H1 (cell line): ENCODE data around the gene CAV1. TPM values are rescaled to one million over a fixed set of nuclear protein-coding genes. Genes with fewer than 3 reads are reported as not detected.

Source experiments
- CTCF ChIA-PET: fragments of 300-600 bp; sonication (Branson Sonifier 250); formaldehyde crosslinking; loops from one replicate; lab custom pipeline; 2021; ENCODE audit not compliant: partially characterized antibody; lab: Charles Lee
- POLR2A ChIA-PET: fragments of 300-600 bp; sonication (Branson Sonifier 250); formaldehyde crosslinking; loops from one replicate; lab custom pipeline; 2021; ENCODE audit warnings: inconsistent platforms; ENCODE audit not compliant: partially characterized antibody; lab: Charles Lee
- DNase-seq, 2 experiments: peaks; one replicate each; pipeline versions ENCODE4 v3.0.0 to v3.0.0-alpha.2; 2010 to 2022; ENCODE audit warnings: low spot score in 2 of 2, low read depth in 1 of 2, mixed read lengths in 1 of 2
- FAIRE-seq: peaks from 2 replicates; lab custom pipeline; 2011; peaks lifted over from hg19 to GRCh38; lab: Jason Lieb, UNC
- H2AFZ ChIP-seq: 2 replicates; pipeline ENCODE4 v1.8.1; 2012; ENCODE audit warnings: low read length, inconsistent platforms
- H2AK5ac ChIP-seq: 2 replicates; pipeline ENCODE4 v1.6.1; 2013; ENCODE audit warnings: low read depth, low read length
- H2BK120ac ChIP-seq: replicated peaks from 2 replicates; pipeline ENCODE3; 2013; ENCODE audit warnings: low read depth, low read length, inconsistent platforms
- H2BK12ac ChIP-seq: 2 replicates; pipeline ENCODE4 v1.6.1; 2013; ENCODE audit warnings: low read depth, low read length
- H2BK15ac ChIP-seq: 2 replicates; pipeline ENCODE4 v1.6.1; 2013; ENCODE audit warnings: low read length
- H2BK20ac ChIP-seq: 2 replicates; pipeline ENCODE4 v1.6.1; 2013; ENCODE audit warnings: low read length
- H2BK5ac ChIP-seq: 2 replicates; pipeline ENCODE4 v1.6.1; 2013; ENCODE audit warnings: low read depth, low read length
- H3K14ac ChIP-seq: 2 replicates; pipeline ENCODE4 v1.6.1; 2013; ENCODE audit warnings: inconsistent platforms; ENCODE audit not compliant: insufficient read length
- H3K18ac ChIP-seq: 2 replicates; pipeline ENCODE4 v1.6.1; 2013; ENCODE audit warnings: low read length; ENCODE audit errors: extremely low read depth
- H3K23ac ChIP-seq: 2 replicates; pipeline ENCODE4 v1.6.1; 2013; ENCODE audit warnings: inconsistent platforms; ENCODE audit not compliant: insufficient read length
- H3K23me2 ChIP-seq: 2 replicates; pipeline ENCODE4 v1.6.1; 2013; ENCODE audit warnings: low read depth, low read length
- H3K27ac ChIP-seq: 2 replicates; pipeline ENCODE4 v1.6.1; 2011; ENCODE audit warnings: low read depth, low read length, inconsistent platforms
- H3K27me3 ChIP-seq, 4 experiments: replicated peaks in 1 of 4; 1 replicate in 1 of 4; 2 replicates in 3 of 4; pipeline versions ENCODE4 v1.6.1 to v1.8.1; 2011 to 2013; ENCODE audit warnings: low read length in 3 of 4, mild to moderate bottlenecking in 3 of 4, inconsistent platforms in 2 of 4, mixed read lengths in 2 of 4, moderate library complexity in 1 of 4; ENCODE audit not compliant: control insufficient read depth in 3 of 4, insufficient read depth in 3 of 4; ENCODE audit errors: extremely low read depth in 1 of 4
- H3K36me3 ChIP-seq, 4 experiments: 2 replicates each; pipeline versions ENCODE4 v1.6.1 to v1.8.1; 2011 to 2013; ENCODE audit warnings: mild to moderate bottlenecking in 4 of 4, low read length in 3 of 4, moderate library complexity in 2 of 4, control low read depth in 1 of 4, inconsistent platforms in 1 of 4; ENCODE audit not compliant: insufficient read depth in 4 of 4, control insufficient read depth in 2 of 4
- H3K4ac ChIP-seq: replicated peaks from 2 replicates; pipeline ENCODE3; 2013; ENCODE audit warnings: low read length, low read depth, mixed read lengths, inconsistent platforms; ENCODE audit not compliant: insufficient read length
- H3K4me1 ChIP-seq, 4 experiments: replicated peaks in 1 of 4; 1 replicate in 1 of 4; 2 replicates in 3 of 4; pipeline versions ENCODE4 v1.6.1 to v1.8.1; 2011 to 2013; ENCODE audit warnings: low read length in 3 of 4, inconsistent platforms in 2 of 4, mixed read lengths in 1 of 4; ENCODE audit not compliant: insufficient read depth in 4 of 4, control insufficient read depth in 3 of 4
- H3K4me2 ChIP-seq, 2 experiments: 2 replicates each; pipeline versions ENCODE4 v1.6.1 to v1.8.1; 2011 to 2013; ENCODE audit warnings: low read depth in 2 of 2, low read length in 2 of 2, control low read depth in 1 of 2, inconsistent platforms in 1 of 2, mild to moderate bottlenecking in 1 of 2; ENCODE audit not compliant: insufficient read depth in 1 of 2
- H3K4me3 ChIP-seq, 4 experiments: fragments of 200-600, 300-600 bp in 1 of 4; sonication (generic), shearing (Covaris generic), sonication (Bioruptor Twin) in 1 of 4; 2 replicates each; pipeline versions ENCODE4 v1.5.1 to v1.8.1; 2011 to 2016; ENCODE audit warnings: low read length in 4 of 4, low read depth in 3 of 4, control low read depth in 2 of 4, inconsistent platforms in 2 of 4, mild to moderate bottlenecking in 2 of 4, mixed read lengths in 1 of 4, moderate library complexity in 1 of 4; ENCODE audit not compliant: insufficient read depth in 2 of 4; ENCODE audit errors: extremely low read depth in 1 of 4
- H3K56ac ChIP-seq: replicated peaks from 2 replicates; pipeline ENCODE3; 2013; ENCODE audit warnings: low read depth, mild to moderate bottlenecking, mixed read lengths, low read length, inconsistent platforms; ENCODE audit not compliant: insufficient read length
- H3K79me1 ChIP-seq: 2 replicates; pipeline ENCODE4 v1.6.1; 2013; ENCODE audit warnings: low read depth, low read length, control low read depth
- H3K79me2 ChIP-seq, 2 experiments: 2 replicates each; pipeline versions ENCODE4 v1.6.1 to v1.8.1; 2012 to 2013; ENCODE audit warnings: low read length in 2 of 2, mild to moderate bottlenecking in 2 of 2, inconsistent platforms in 1 of 2; ENCODE audit not compliant: insufficient read depth in 2 of 2, control insufficient read depth in 1 of 2
- H3K9ac ChIP-seq, 4 experiments: replicated peaks in 1 of 4; 1 replicate in 1 of 4; 2 replicates in 3 of 4; pipeline versions ENCODE4 v1.6.1 to v1.8.1; 2011 to 2013; ENCODE audit warnings: low read depth in 3 of 4, low read length in 3 of 4, control low read depth in 2 of 4, mild to moderate bottlenecking in 2 of 4, moderate library complexity in 2 of 4, inconsistent platforms in 1 of 4; ENCODE audit errors: extremely low read depth in 1 of 4
- H3K9me3 ChIP-seq, 2 experiments: 2 replicates each; pipeline versions ENCODE4 v1.6.1 to v1.8.1; 2012 to 2013; ENCODE audit warnings: mild to moderate bottlenecking in 2 of 2, moderate library complexity in 2 of 2, control low read depth in 1 of 2, inconsistent platforms in 1 of 2, low read depth in 1 of 2, low read length in 1 of 2, mixed read lengths in 1 of 2; ENCODE audit not compliant: insufficient read depth in 2 of 2
- H4K20me1 ChIP-seq, 2 experiments: replicated peaks in 1 of 2; 2 replicates each; pipeline versions ENCODE3 to v1.8.1; 2011 to 2013; ENCODE audit warnings: inconsistent platforms in 2 of 2, low read length in 2 of 2, mild to moderate bottlenecking in 1 of 2; ENCODE audit not compliant: insufficient read depth in 2 of 2, control insufficient read depth in 1 of 2
- H4K5ac ChIP-seq: 2 replicates; pipeline ENCODE4 v1.6.1; 2013; ENCODE audit warnings: low read length, low read depth, mixed read lengths, inconsistent platforms; ENCODE audit not compliant: insufficient read length
- H4K8ac ChIP-seq: 2 replicates; pipeline ENCODE4 v1.8.0; 2013; ENCODE audit warnings: mild to moderate bottlenecking, moderate library complexity, low read length, inconsistent platforms; ENCODE audit not compliant: insufficient read depth; ENCODE audit errors: extremely low read depth
- H4K91ac ChIP-seq: replicated peaks from 2 replicates; pipeline ENCODE3; 2013; ENCODE audit warnings: low read length, mixed read lengths, inconsistent platforms; ENCODE audit not compliant: insufficient read length
- BACH1 ChIP-seq: IDR thresholded peaks from 2 replicates; pipeline ENCODE4 v1.6.1; 2012; ENCODE audit warnings: low read length, improper control_type of control experiment
- CBX5 ChIP-seq: fragments of 300-800, 300-1000 bp; sonication (generic); IDR thresholded peaks from 2 replicates; pipeline ENCODE4 v1.7.1; 2016; ENCODE audit warnings: antibody characterized with exemption, low read length, low read depth
- CHD2 ChIP-seq: IDR thresholded peaks from 2 replicates; pipeline ENCODE4 v1.6.1; 2012; ENCODE audit warnings: low read length, improper control_type of control experiment
- CTBP2 ChIP-seq: IDR thresholded peaks from 2 replicates; pipeline ENCODE4 v1.7.0; 2011; ENCODE audit warnings: borderline replicate concordance, mild to moderate bottlenecking, moderate library complexity, mixed read lengths, low read length; ENCODE audit not compliant: insufficient read depth, insufficient read length
- FOSL1 ChIP-seq: IDR thresholded peaks from 2 replicates; pipeline ENCODE4 v1.6.1; 2011; ENCODE audit warnings: mild to moderate bottlenecking, low read depth, low read length, moderate library complexity; ENCODE audit not compliant: insufficient read depth
- GABPA ChIP-seq: IDR thresholded peaks from 2 replicates; pipeline ENCODE4 v1.6.1; 2011; ENCODE audit warnings: mild to moderate bottlenecking, low read length, moderate library complexity, borderline replicate concordance; ENCODE audit not compliant: insufficient read depth
- JUN ChIP-seq: IDR thresholded peaks from 2 replicates; pipeline ENCODE4 v1.6.1; 2011; ENCODE audit warnings: low read depth, mild to moderate bottlenecking, improper control_type of control experiment, low read length
- JUND ChIP-seq: IDR thresholded peaks from 2 replicates; pipeline ENCODE4 v1.6.1; 2011; ENCODE audit warnings: mild to moderate bottlenecking, improper control_type of control experiment, low read length
- PHF8 ChIP-seq: fragments of 200-600 bp; sonication (generic); conservative IDR thresholded peaks from 2 replicates; pipeline ENCODE4 v1.7.1; 2012; ENCODE audit warnings: low read depth, mild to moderate bottlenecking, inconsistent platforms, low read length, moderate library complexity
- POLR2A ChIP-seq, 2 experiments: IDR thresholded peaks; 1 replicate in 1 of 2; 2 replicates in 1 of 2; pipeline ENCODE4 v1.6.1; 2011; ENCODE audit warnings: low read depth in 2 of 2, low read length in 2 of 2, mild to moderate bottlenecking in 2 of 2; ENCODE audit errors: control extremely low read depth in 1 of 2
- POU5F1 ChIP-seq: IDR thresholded peaks from 2 replicates; pipeline ENCODE4 v1.6.1; 2011; ENCODE audit warnings: low read depth, mild to moderate bottlenecking, low read length, moderate library complexity
- SIRT6 ChIP-seq: IDR thresholded peaks from one replicate; pipeline ENCODE4 v1.7.1; 2012; ENCODE audit warnings: low read length, inconsistent platforms
- SIX5 ChIP-seq: IDR thresholded peaks from 2 replicates; pipeline ENCODE4 v1.6.1; 2011; ENCODE audit warnings: mild to moderate bottlenecking, low read depth, low read length
- SP2 ChIP-seq: IDR thresholded peaks from 2 replicates; pipeline ENCODE4 v1.6.1; 2012; ENCODE audit warnings: mild to moderate bottlenecking, low read length, inconsistent platforms
- SUZ12 ChIP-seq: fragments of 200-600 bp; sonication (generic); IDR thresholded peaks from 2 replicates; pipeline ENCODE4 v1.6.1; 2012; ENCODE audit warnings: mild to moderate bottlenecking, inconsistent platforms, low read length, moderate library complexity, mixed read lengths
- WGBS, 2 experiments: shearing (Covaris generic) in 1 of 2; methylation state at CpG; one replicate each; pipeline versions ENCODE4 v1.1.6 to v1.1.7; 2013 to 2015; ENCODE audit warnings: low lambda C conversion rate in 2 of 2, mixed read lengths in 2 of 2, inconsistent platforms in 1 of 2, low coverage in 1 of 2, missing lambda C conversion rate in 1 of 2; ENCODE audit not compliant: insufficient replicate concordance in 2 of 2, insufficient coverage in 1 of 2, insufficient read length in 1 of 2; ENCODE audit errors: extremely low coverage in 1 of 2, missing lambda C conversion rate in 1 of 2; 5-methylcytosine and 5-hydroxymethylcytosine counted together
- polyA plus RNA-seq, 7 experiments: library from polyadenylated mRNA; depleted of rRNA in 3 of 7; stranded (reverse) in 5 of 7; unstranded in 2 of 7; fragments of >200 nt in 5 of 7; fragments of 200-250 nt in 2 of 7; gene quantifications; 1 replicate in 5 of 7; 2 replicates in 1 of 7; 4 replicates in 1 of 7; pipeline versions ENCODE4 v1.2.1 to v1.2.3, GENCODE V29; 2011 to 2013; ENCODE audit warnings: missing spikeins in 2 of 7, mixed read lengths in 2 of 7
- total RNA-seq: library from RNA; stranded (reverse); fragmentation: NEBNext Ultra II Directional; extraction: Animal tissue kit (Norgen Biotek cat#: 25700); gene quantifications from 2 replicates; pipeline ENCODE4 v1.2.1, GENCODE V29; 2021

The CAV1 gene
- total and polyA plus RNA-seq, 2 of the 8 experiments (the other 6 are each of a cell fraction or from before 2014, with no cell fraction given), result 16.3 to 21.8 TPM

GRCh38 chr7:116505823-116506222 is 19.0 kb upstream of the CAV1 start:
- H3K4ac ChIP-seq, result no peak overlapping the region
- no peak overlapping the region for H3K23ac ChIP-seq
- FAIRE-seq (no peak), DNase-seq (no peak)
- 91% methylated on average over 3 of the region's 3 CpGs; no CpG with 5 or more reads in 1 of the 2 experiments for WGBS, 2 experiments
- no peaks in the 10 kb centered on the region for H3K36me3 ChIP-seq
- no peak overlapping the region for H3K4me2 ChIP-seq
- peaks cover 0 to under 1% (median under 1%) of the 10 kb centered on the region in 4 experiments; a peak in 2 of 7 replicates for H3K4me1 ChIP-seq
- no peak overlapping the region for H2BK20ac ChIP-seq
- H4K20me1 ChIP-seq, result no peaks in the 10 kb centered on the region
- no peak overlapping the region for H4K5ac ChIP-seq
- H2AFZ ChIP-seq, result no peak overlapping the region
- no peak overlapping the region for H2AK5ac ChIP-seq
- H3K14ac ChIP-seq, result no peak overlapping the region
- no peaks in the 10 kb centered on the region for H3K9me3 ChIP-seq
- POLR2A ChIA-PET, result no interaction called here
- H3K9ac ChIP-seq, result no peak overlapping the region
- no peaks in the 10 kb centered on the region; the same call in 1 of the 2 replicates for H3K23me2 ChIP-seq
- no peaks in the 10 kb centered on the region for H3K79me1 ChIP-seq
- no peak overlapping the region for H3K18ac ChIP-seq
- CTCF ChIA-PET, result no interaction called here
- H3K4me3 ChIP-seq, result no peak overlapping the region
- no peaks in the 10 kb centered on the region for H3K79me2 ChIP-seq
- no peak overlapping the region for H3K27ac ChIP-seq
- no peak overlapping the region for H3K56ac ChIP-seq
- H2BK120ac ChIP-seq, result no peak overlapping the region
- peaks cover 0 to 4% (median 2%) of the 10 kb centered on the region in 4 experiments; a peak in 4 of 7 replicates for H3K27me3 ChIP-seq
- no peak overlapping the region for H2BK5ac ChIP-seq
- no peak overlapping the region for H2BK12ac ChIP-seq
- H4K8ac ChIP-seq, result no peak overlapping the region
- no peak overlapping the region for H2BK15ac ChIP-seq
- no peak overlapping the region for H4K91ac ChIP-seq
- TF ChIP-seq CTBP2, result no peak
- no peak for TF ChIP-seq GABPA
- TF ChIP-seq SUZ12, result no peak
- TF ChIP-seq PHF8, result no peak
- TF ChIP-seq CHD2, result no peak
- TF ChIP-seq BACH1, result no peak
- no peak for TF ChIP-seq JUN
- no peak for TF ChIP-seq FOSL1
- TF ChIP-seq SIX5, result no peak
- TF ChIP-seq SP2, result no peak
- no peak for TF ChIP-seq CBX5
- no peak for TF ChIP-seq JUND
- TF ChIP-seq SIRT6, result no peak
- no peak for TF ChIP-seq POLR2A (IDR thresholded peaks at IDR 0.05; ENCODE audit: control extremely low read depth in 1 of 2, low read depth in 2 of 2, low read length in 2 of 2)
- no peak for TF ChIP-seq POU5F1
